ENCODE results near the gene FRMPD1. TPM values are rescaled to one million over a fixed set of nuclear protein-coding genes. Genes with fewer than 3 reads are reported as not detected.

FRMPD1 gene
- polyA plus RNA-seq, 2 of the 4 experiments (the other 2 are of a cell fraction) = 0.01 TPM; not detected in 1

GRCh38 chr9:37792122-37792521 is 141.4 kb downstream of the FRMPD1 start (continued):
- TF ChIP-seq MAX (IDR thresholded peaks at IDR 0.05) (no peak), TP53 (CRISPR knock-in tag; IDR thresholded peaks at IDR 0.05) (no peak), FOXS1 (CRISPR knock-in tag; IDR thresholded peaks at IDR 0.05) (no peak), FOSL2 (IDR thresholded peaks at IDR 0.05) (no peak), FOSL2 (CRISPR knock-in tag; IDR thresholded peaks at IDR 0.05) (no peak), NFE2L2 (conservative IDR thresholded peaks at IDR 0.05; ENCODE audit: low read length) (no peak)

- ATAC-seq = no peak
- Histone ChIP-seq H3K4me2 (no peak overlapping the region), H3K9me3 (no peaks in the 10 kb centered on the region), H3K4me3 (no peak overlapping the region), H3K4me1 (peaks cover 6% of the 10 kb centered on the region; the same call in 2 of the 3 replicates), H3K27ac (no peak overlapping the region)
- TF ChIP-seq MYC (IDR thresholded peaks at IDR 0.05; ENCODE audit: borderline replicate concordance, low read length) = no peak
- no peak for DNase-seq (ENCODE audit: low read depth in 1 of 2, low spot score in 1 of 2)
- CTCF ChIA-PET = no interaction called here
- POLR2A ChIA-PET = no interaction called here
- FAIRE-seq = no peak
- 55% methylated on average over 2 of the region's 2 CpGs for WGBS (ENCODE audit: missing lambda C conversion rate)
Observed at GRCh38 chr9:37796232-37796631, 145.5 kb downstream of the FRMPD1 start.

Other genes starting within 250 kb of the FRMPD1 start
- gene GRHPR, start 228.3 kb upstream of the FRMPD1 start, polyA plus RNA-seq (2011; rRNA removed) = 111 and 132 TPM in 2 replicates
- gene GRHPR, start 228.3 kb upstream of the FRMPD1 start, polyA plus RNA-seq (2017; fragmentation: RNase III; extraction: RNeasy Plus Mini Kit Qiagen cat#74134 plus additional on column Dnase treatment) = 144 to 159 TPM (median 146 TPM) in 3 replicates
- 18.1 and 19.8 TPM in 2 replicates for gene ZBTB5, start 185.5 kb upstream of the FRMPD1 start, polyA plus RNA-seq (2011; rRNA removed)
- 10.7 to 12.4 TPM (median 11.7 TPM) in 3 replicates for gene ZBTB5, start 185.5 kb upstream of the FRMPD1 start, polyA plus RNA-seq (2017; fragmentation: RNase III; extraction: RNeasy Plus Mini Kit Qiagen cat#74134 plus additional on column Dnase treatment)
- 47.2 and 49.8 TPM in 2 replicates for gene POLR1E, start 165.0 kb upstream of the FRMPD1 start, polyA plus RNA-seq (2011; rRNA removed)
- 39.0 to 48.6 TPM (median 41.9 TPM) in 3 replicates for gene POLR1E, start 165.0 kb upstream of the FRMPD1 start, polyA plus RNA-seq (2017; fragmentation: RNase III; extraction: RNeasy Plus Mini Kit Qiagen cat#74134 plus additional on column Dnase treatment)
- 5.3 and 5.7 TPM in 2 replicates for gene FBXO10, start 74.6 kb upstream of the FRMPD1 start, polyA plus RNA-seq (2011; rRNA removed)
- 4.6 to 5.0 TPM (median 4.8 TPM) in 3 replicates for gene FBXO10, start 74.6 kb upstream of the FRMPD1 start, polyA plus RNA-seq (2017; fragmentation: RNase III; extraction: RNeasy Plus Mini Kit Qiagen cat#74134 plus additional on column Dnase treatment)
- gene TOMM5, start 58.4 kb upstream of the FRMPD1 start, polyA plus RNA-seq (2011; rRNA removed) = 303 and 338 TPM in 2 replicates
- gene TOMM5, start 58.4 kb upstream of the FRMPD1 start, polyA plus RNA-seq (2017; fragmentation: RNase III; extraction: RNeasy Plus Mini Kit Qiagen cat#74134 plus additional on column Dnase treatment) = 324 to 370 TPM (median 339 TPM) in 3 replicates
- 8.9 and 10.1 TPM in 2 replicates for gene TRMT10B, start 102.9 kb downstream of the FRMPD1 start, polyA plus RNA-seq (2011; rRNA removed)
- gene TRMT10B, start 102.9 kb downstream of the FRMPD1 start, polyA plus RNA-seq (2017; fragmentation: RNase III; extraction: RNeasy Plus Mini Kit Qiagen cat#74134 plus additional on column Dnase treatment) = 6.3 to 6.9 TPM (median 6.5 TPM) in 3 replicates
- 40.7 and 63.2 TPM in 2 replicates for gene EXOSC3, start 134.1 kb downstream of the FRMPD1 start, polyA plus RNA-seq (2011; rRNA removed)
- 72.2 to 77.1 TPM (median 72.4 TPM) in 3 replicates for gene EXOSC3, start 134.1 kb downstream of the FRMPD1 start, polyA plus RNA-seq (2017; fragmentation: RNase III; extraction: RNeasy Plus Mini Kit Qiagen cat#74134 plus additional on column Dnase treatment)
- 25.8 and 33.1 TPM in 2 replicates for gene DCAF10, start 149.8 kb downstream of the FRMPD1 start, polyA plus RNA-seq (2011; rRNA removed)
- gene DCAF10, start 149.8 kb downstream of the FRMPD1 start, polyA plus RNA-seq (2017; fragmentation: RNase III; extraction: RNeasy Plus Mini Kit Qiagen cat#74134 plus additional on column Dnase treatment) = 10.9 to 12.4 TPM (median 11.5 TPM) in 3 replicates